ENCODE measurements around the gene CD9. TPM values are rescaled to one million over a fixed set of nuclear protein-coding genes. Genes with fewer than 3 reads are reported as not detected.

The CD9 gene
- total and polyA plus RNA-seq, 2 donors (not counting 3 experiments of a cell fraction or from before 2014, with no cell fraction given) = 379 to 1,225 TPM

DNA sequence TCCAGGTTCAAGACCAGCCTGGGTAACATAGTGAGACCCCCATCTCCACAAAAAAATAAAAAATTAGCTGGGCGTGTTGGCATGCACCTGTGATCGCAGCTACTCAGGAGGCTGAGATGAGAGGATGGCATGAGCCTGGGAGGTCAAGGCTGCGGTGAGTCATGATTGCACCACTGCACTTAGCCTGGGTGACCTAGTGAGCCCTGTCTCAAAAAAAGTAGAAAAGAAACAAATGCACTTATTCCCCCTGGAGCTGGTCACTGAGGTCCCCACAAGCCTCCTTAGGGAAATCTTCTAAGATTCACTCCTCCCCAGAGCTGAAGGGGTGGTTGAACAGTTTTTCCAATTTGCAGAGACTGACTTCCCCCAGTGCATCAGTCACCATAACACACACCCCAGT, 1.6 kb downstream of the CD9 start:
- no peak for DNase-seq (ENCODE audit: low read depth, low spot score)
- Histone ChIP-seq H3K4me2 (ENCODE audit: insufficient read depth, low read length) (peak overlapping the region; percentile 92), H3K9ac (replicated peaks; ENCODE audit: extremely low read depth, insufficient read depth, low read length) (peak overlapping the region; percentile 93), H3K4me1 (ENCODE audit: control insufficient read depth, extremely low read depth, insufficient read depth, low read length) (peaks cover 57% of the 10 kb centered on the region), H3K27ac (ENCODE audit: insufficient read depth, low read depth, low read length) (peak overlapping the region; percentile 85), H3K9me1 (replicated peaks; ENCODE audit: control insufficient read depth, extremely low read depth, insufficient read depth, low read length) (no peaks in the 10 kb centered on the region), H3K4me3 (replicated peaks in 1 of 3; ENCODE audit: insufficient read depth in 1 of 3, low read depth in 1 of 3, low read length in 3 of 3) (peak overlapping the region; percentile 85 to 86 (median 86)), H3K27me3 (ENCODE audit: control insufficient read depth in 2 of 2, insufficient read depth in 2 of 2, low read length in 2 of 2) (no peaks in the 10 kb centered on the region), H4K20me1 (replicated peaks; ENCODE audit: control insufficient read depth, extremely low read depth, insufficient read depth, low read length) (no peaks in the 10 kb centered on the region), H2AFZ (ENCODE audit: low read depth, low read length) (no peak overlapping the region), H3K36me3 (ENCODE audit: control insufficient read depth in 2 of 2, extremely low read depth in 1 of 2, insufficient read depth in 2 of 2, low read length in 2 of 2) (no peaks in the 10 kb centered on the region), H3K79me2 (ENCODE audit: control insufficient read depth, insufficient read depth, low read length) (peaks cover 66% of the 10 kb centered on the region), H3K9me3 (replicated peaks; ENCODE audit: control insufficient read depth, insufficient read depth, low read length) (no peaks in the 10 kb centered on the region)
- intact Hi-C loops (cut with micrococcal nuclease) = no loop called here
- dilution Hi-C loops (cut with MboI; ENCODE audit: extremely low pct_ligation_motif_present, low sequenced_read_pairs) = no loop called here
- FAIRE-seq = peak; percentile 37
- POLR2A ChIA-PET = interaction anchor here (1.2 kb wide), 1 partner anchor 77 kb away, joined by 3 read pairs; no protein-coding TSS in a partner anchor
- CTCF ChIA-PET = interaction anchor here (0.8 to 4.1 kb wide), 15 partner anchors 13 to 134 kb away, joined by 3 to 31 read pairs (median 4); no protein-coding TSS in a partner anchor
- TF ChIP-seq, protein P1, sequence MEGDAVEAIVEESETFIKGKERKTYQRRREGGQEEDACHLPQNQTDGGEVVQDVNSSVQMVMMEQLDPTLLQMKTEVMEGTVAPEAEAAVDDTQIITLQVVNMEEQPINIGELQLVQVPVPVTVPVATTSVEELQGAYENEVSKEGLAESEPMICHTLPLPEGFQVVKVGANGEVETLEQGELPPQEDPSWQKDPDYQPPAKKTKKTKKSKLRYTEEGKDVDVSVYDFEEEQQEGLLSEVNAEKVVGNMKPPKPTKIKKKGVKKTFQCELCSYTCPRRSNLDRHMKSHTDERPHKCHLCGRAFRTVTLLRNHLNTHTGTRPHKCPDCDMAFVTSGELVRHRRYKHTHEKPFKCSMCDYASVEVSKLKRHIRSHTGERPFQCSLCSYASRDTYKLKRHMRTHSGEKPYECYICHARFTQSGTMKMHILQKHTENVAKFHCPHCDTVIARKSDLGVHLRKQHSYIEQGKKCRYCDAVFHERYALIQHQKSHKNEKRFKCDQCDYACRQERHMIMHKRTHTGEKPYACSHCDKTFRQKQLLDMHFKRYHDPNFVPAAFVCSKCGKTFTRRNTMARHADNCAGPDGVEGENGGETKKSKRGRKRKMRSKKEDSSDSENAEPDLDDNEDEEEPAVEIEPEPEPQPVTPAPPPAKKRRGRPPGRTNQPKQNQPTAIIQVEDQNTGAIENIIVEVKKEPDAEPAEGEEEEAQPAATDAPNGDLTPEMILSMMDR (IDR thresholded peaks at IDR 0.05; ENCODE audit: extremely low read depth in 1 of 2, insufficient read depth in 1 of 2, low read depth in 1 of 2, low read length in 2 of 2) = no peak
- TF ChIP-seq, protein P2, sequence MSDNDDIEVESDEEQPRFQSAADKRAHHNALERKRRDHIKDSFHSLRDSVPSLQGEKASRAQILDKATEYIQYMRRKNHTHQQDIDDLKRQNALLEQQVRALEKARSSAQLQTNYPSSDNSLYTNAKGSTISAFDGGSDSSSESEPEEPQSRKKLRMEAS (IDR thresholded peaks at IDR 0.05; ENCODE audit: insufficient read depth, insufficient read length) = no peak
- TF ChIP-seq POLR2A (IDR thresholded peaks at IDR 0.05; ENCODE audit: low read depth, low read length) (peak; percentile 69), FOS (IDR thresholded peaks at IDR 0.05; ENCODE audit: borderline replicate concordance, insufficient read depth, low read length) (peak; percentile 25)
- BruUV-seq (replicated peaks) = no TSS peak

DNA sequence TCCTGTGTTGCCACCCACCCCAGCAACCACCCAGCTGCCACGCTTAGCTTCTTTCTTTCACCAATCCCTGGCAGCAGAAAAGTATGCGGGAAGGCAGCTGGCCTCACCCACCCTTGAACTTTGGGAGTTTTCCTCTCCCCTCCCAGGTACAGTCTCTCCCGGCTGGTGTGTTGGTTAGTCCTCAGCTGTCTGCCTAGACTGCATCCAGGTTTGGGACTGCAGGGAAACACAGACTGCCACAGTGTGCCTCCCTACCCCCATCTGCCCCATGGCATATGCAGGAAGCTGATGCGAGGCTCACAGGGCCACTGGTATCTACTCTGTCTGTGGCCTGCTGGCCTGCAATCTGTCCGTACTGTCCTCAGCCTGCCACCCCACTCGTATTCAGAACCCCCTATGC, 2.1 kb downstream of the CD9 start:
- Histone ChIP-seq H4K20me1 (replicated peaks; ENCODE audit: control insufficient read depth, extremely low read depth, insufficient read depth, low read length) (no peaks in the 10 kb centered on the region), H3K9ac (replicated peaks; ENCODE audit: extremely low read depth, insufficient read depth, low read length) (peak overlapping the region; percentile 93), H3K9me1 (replicated peaks; ENCODE audit: control insufficient read depth, extremely low read depth, insufficient read depth, low read length) (no peaks in the 10 kb centered on the region), H3K27ac (ENCODE audit: insufficient read depth, low read depth, low read length) (peak overlapping the region; percentile 85), H3K4me3 (replicated peaks in 1 of 3; ENCODE audit: insufficient read depth in 1 of 3, low read depth in 1 of 3, low read length in 3 of 3) (peak overlapping the region; percentile 85 to 86 (median 86)), H3K27me3 (ENCODE audit: control insufficient read depth in 2 of 2, insufficient read depth in 2 of 2, low read length in 2 of 2) (no peaks in the 10 kb centered on the region), H2AFZ (ENCODE audit: low read depth, low read length) (no peak overlapping the region), H3K4me2 (ENCODE audit: insufficient read depth, low read length) (peak overlapping the region; percentile 92), H3K9me3 (replicated peaks; ENCODE audit: control insufficient read depth, insufficient read depth, low read length) (no peaks in the 10 kb centered on the region), H3K79me2 (ENCODE audit: control insufficient read depth, insufficient read depth, low read length) (peaks cover 71% of the 10 kb centered on the region), H3K4me1 (ENCODE audit: control insufficient read depth, extremely low read depth, insufficient read depth, low read length) (peaks cover 57% of the 10 kb centered on the region), H3K36me3 (ENCODE audit: control insufficient read depth in 2 of 2, extremely low read depth in 1 of 2, insufficient read depth in 2 of 2, low read length in 2 of 2) (no peaks in the 10 kb centered on the region)
- FAIRE-seq = peak; percentile 49
- TF ChIP-seq, protein P1 (IDR thresholded peaks at IDR 0.05; ENCODE audit: extremely low read depth in 1 of 2, insufficient read depth in 1 of 2, low read depth in 1 of 2, low read length in 2 of 2) = no peak
- TF ChIP-seq, protein P2 (IDR thresholded peaks at IDR 0.05; ENCODE audit: insufficient read depth, insufficient read length) = no peak
- no peak for TF ChIP-seq FOS (IDR thresholded peaks at IDR 0.05; ENCODE audit: borderline replicate concordance, insufficient read depth, low read length)
- no peak for TF ChIP-seq GATA2 (IDR thresholded peaks at IDR 0.05; ENCODE audit: insufficient read depth, insufficient read length, low read depth, low read length)
- TF ChIP-seq EZH2 (IDR thresholded peaks at IDR 0.05; ENCODE audit: borderline replicate concordance, low read depth, low read length, severe bottlenecking) = no peak
- TF ChIP-seq MYC (IDR thresholded peaks at IDR 0.05; ENCODE audit: low read depth, low read length) = no peak
- TF ChIP-seq POLR2A (IDR thresholded peaks at IDR 0.05; ENCODE audit: low read depth, low read length) = no peak
- no peak for TF ChIP-seq POLR2AphosphoS5 (IDR thresholded peaks at IDR 0.05; ENCODE audit: insufficient read depth, low read depth, low read length)
- TF ChIP-seq JUN (IDR thresholded peaks at IDR 0.05; ENCODE audit: borderline replicate concordance, insufficient read depth, insufficient read length, low read depth) = no peak
- POLR2A ChIA-PET = interaction anchor here (0.5 to 1.7 kb wide), 4 partner anchors 13 to 75 kb away, joined by 3 to 5 read pairs (median 4); no protein-coding TSS in a partner anchor
- intact Hi-C loops (cut with micrococcal nuclease) = no loop called here
- dilution Hi-C loops (cut with MboI; ENCODE audit: extremely low pct_ligation_motif_present, low sequenced_read_pairs) = no loop called here
- DNase-seq (ENCODE audit: low read depth, low spot score) = no peak
- BruUV-seq (replicated peaks) = no TSS peak
- CTCF ChIA-PET = interaction anchor here (0.8 to 4.1 kb wide), 10 partner anchors 12 to 121 kb away, joined by 3 to 31 read pairs (median 7); no protein-coding TSS in a partner anchor
